Suprapubic skin (tissue), 3 donors: ENCODE measurements around the gene SPTBN1.

Experiments
- CTCF ChIP-seq, 2 donors: fragments of 200-600 bp in 1 of 2; fragments of 450-650 bp in 1 of 2; sonication (generic) in 1 of 2; IDR thresholded peaks; one replicate each; pipeline ENCODE4 v1.5.1; 2016 to 2019; ENCODE audit warnings: antibody characterized with exemption in 2 of 2, mild to moderate bottlenecking in 1 of 2, moderate library complexity in 1 of 2
- POLR2A ChIP-seq, 2 donors: fragments of 450-650 bp; IDR thresholded peaks; one replicate each; pipeline ENCODE4 v1.6.1; 2017; ENCODE audit warnings: antibody characterized with exemption in 2 of 2, mild to moderate bottlenecking in 2 of 2, moderate library complexity in 2 of 2

- no peak for TF ChIP-seq POLR2A (IDR thresholded peaks at IDR 0.05)
- no peak for TF ChIP-seq CTCF (IDR thresholded peaks at IDR 0.05)
Observed at GRCh38 chr2:54644236-54644635, 188.1 kb downstream of the SPTBN1 start.
